Pancreas (tissue), 10 donors: Measurements from ENCODE around the gene OR6S1. TPM values are rescaled to one million over a fixed set of nuclear protein-coding genes. Genes with fewer than 3 reads are reported as not detected.

Source experiments
- ATAC-seq, 4 donors: fragments of 200-7000 bp; cut with Tn5 transposase; one replicate each; pipeline versions ENCODE4 v1.8.0 to v1.9.1; 2020; ENCODE audit warnings: mild to moderate bottlenecking in 4 of 4, moderate library complexity in 4 of 4
- DNase-seq, 6 donors: peaks; one replicate each; pipeline ENCODE4 v3.0.0-alpha.2; 2020
- FAIRE-seq: peaks from 2 replicates; lab custom pipeline; 2012; peaks lifted over from hg19 to GRCh38; lab: Jason Lieb, UNC
- H3K27ac ChIP-seq, 4 donors: fragments of 200-600 bp; sonication (generic); 1 replicate in 3 of 4; 2 replicates in 1 of 4; pipeline versions ENCODE4 v1.5.0 to v1.8.0; 2020
- H3K27me3 ChIP-seq, 4 donors: fragments of 200-600 bp; one replicate each; pipeline ENCODE4 v1.8.0; 2021
- H3K36me3 ChIP-seq, 3 donors: fragments of 200-600 bp; sonication (generic) in 1 of 3; one replicate each; pipeline versions ENCODE4 v1.5.0 to v1.8.0; 2020 to 2021
- H3K4me1 ChIP-seq, 3 donors: fragments of 200-600 bp; one replicate each; pipeline ENCODE4 v1.8.0; 2021
- H3K4me3 ChIP-seq, 4 donors: fragments of 200-600 bp; sonication (generic) in 2 of 4; one replicate each; pipeline versions ENCODE4 v1.5.0 to v1.8.0; 2020 to 2021
- H3K9me3 ChIP-seq, 4 donors: fragments of 200-600 bp; one replicate each; pipeline ENCODE4 v1.8.0; 2021
- CTCF ChIP-seq, 4 donors: fragments of 200-600 bp; sonication (generic) in 3 of 4; IDR thresholded peaks; one replicate each; pipeline versions ENCODE4 v1.5.0 to v1.8.0; 2021; ENCODE audit warnings: antibody characterized with exemption in 4 of 4
- WGBS, 2 donors: extraction: QIAGEN DNeasy Blood & Tissue Kit; methylation state at CpG; one replicate each; pipeline ENCODE4 v1.1.7; 2013; 5-methylcytosine and 5-hydroxymethylcytosine counted together
- intact Hi-C, 3 donors: fragments of 100-400 bp; cut with DNase I; formaldehyde crosslinking; loops; one replicate each; pipeline versions ENCODE4 v1.11.1 to v1.14.2; 2022
- polyA plus RNA-seq, 2 donors: library from polyadenylated mRNA; stranded (reverse); fragments of 200-250 nt; gene quantifications; one replicate each; pipeline ENCODE4 v1.2.3, GENCODE V29; 2013
- total RNA-seq, 6 donors: library from RNA; stranded (reverse); fragmentation: NEBNext Ultra II Directional in 4 of 6; extraction: Animal tissue kit (Norgen Biotek cat#: 25700) in 4 of 6; gene quantifications; one replicate each; pipeline versions ENCODE4 v1.2.1 to v1.2.4, GENCODE V29; 2021 to 2023
- donor health status: healthy with polysubstance abuse.
- donor health status: DM: no; HTN: no; CAD: no; lungs with moderate emphysema.
- donor health status: DM: no; HTN: no; CAD: no.
- donor health status: control.
- donor health status: control.
- donor health status: Bipolar disorder and iron deficiency.
- donor health status: DM: yes; HTN: yes; CAD: no.
- donor health status: DM: no; HTN: no; CAD: no.
- donor health status: DM: no; HTN: no; CAD: no.
- donor health status: DM: yes; HTN: yes; CAD: no.

OR6S1 gene
- total and polyA plus RNA-seq, 8 donors: not detected

DNA sequence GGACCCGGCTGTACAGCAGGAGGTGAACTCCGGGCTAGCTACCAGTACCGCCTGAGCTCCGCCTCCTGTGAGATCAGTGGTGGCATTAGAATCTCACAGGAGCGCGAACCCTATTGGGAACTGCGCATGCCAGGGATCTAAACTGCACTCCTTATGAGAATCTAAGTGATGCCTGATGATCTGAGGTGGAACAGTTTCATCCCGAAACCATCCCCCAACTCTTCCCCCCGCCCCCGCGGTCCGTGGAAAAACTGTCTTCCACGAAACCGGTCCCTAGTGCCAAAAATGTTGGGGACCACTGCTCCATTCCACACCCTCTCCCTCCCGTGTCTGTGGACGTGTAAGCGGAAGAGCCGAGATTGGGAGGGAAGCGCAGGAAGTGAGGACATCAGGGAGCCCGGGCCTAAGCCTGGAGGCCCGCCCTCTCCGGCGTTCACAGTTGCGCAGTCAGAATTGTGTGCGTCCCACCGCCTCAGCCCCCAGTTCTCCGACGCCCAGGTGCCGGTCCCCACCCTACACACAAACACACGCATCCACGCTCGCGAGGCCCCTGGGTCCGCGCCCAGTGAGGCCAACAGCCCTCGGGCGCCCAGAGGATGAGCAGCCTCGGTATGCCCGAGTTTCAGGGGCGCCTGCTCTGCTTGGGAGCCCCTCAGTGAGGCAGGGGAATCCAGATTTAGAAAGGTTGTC is 41.1 kb upstream of the OR6S1 start:
- 0 to 2% methylated on average over 40 of the region's 40 CpGs for WGBS, 2 donors
- no peak for TF ChIP-seq CTCF (IDR thresholded peaks at IDR 0.05)

DNA sequence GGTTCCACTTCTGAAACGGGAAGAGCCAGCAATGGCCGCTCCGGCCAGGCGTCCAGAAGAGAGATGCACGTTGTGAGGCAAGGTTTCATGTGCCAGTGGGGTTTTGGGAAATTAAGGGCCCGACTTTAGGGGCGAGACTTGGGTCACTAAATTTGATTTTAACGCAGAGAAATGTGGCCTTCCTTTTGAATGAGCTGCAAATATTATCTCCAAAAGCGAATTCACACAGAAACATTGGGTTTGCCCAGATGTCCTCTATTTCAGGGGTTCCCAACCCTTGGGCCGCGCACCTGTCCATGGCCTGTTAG is 40.6 kb upstream of the OR6S1 start:
- WGBS, 2 donors: 1% methylated on average over 11 of the region's 11 CpGs
- ATAC-seq (no peak), DNase-seq (no peak), FAIRE-seq (no peak)
- H3K27ac ChIP-seq: peak overlapping the region; percentile 96 to 99 (median 99)
- intact Hi-C loops: loop anchor here in 1 of 3 donors (10.0 kb wide), 1 partner anchor 67 kb away; no protein-coding TSS in a partner anchor
- H3K36me3 ChIP-seq: no peaks in the 10 kb centered on the region
- no peaks in the 10 kb centered on the region for H3K9me3 ChIP-seq
- H3K27me3 ChIP-seq: no peaks in the 10 kb centered on the region
- H3K4me1 ChIP-seq: peaks cover 10 to 24% (median 11%) of the 10 kb centered on the region in 3 donors
- TF ChIP-seq CTCF (IDR thresholded peaks at IDR 0.05): no peak
- H3K4me3 ChIP-seq: peak overlapping the region; percentile 54 to 65 (median 56)

More for the DNA sequence above, 41.1 kb upstream of the OR6S1 start:
- FAIRE-seq: no peak
- no peaks in the 10 kb centered on the region for H3K9me3 ChIP-seq
- peak overlapping the region; percentile 54 to 65 (median 56) for H3K4me3 ChIP-seq
- intact Hi-C loops: loop anchor here in 1 of 3 donors (10.0 kb wide), 1 partner anchor 68 kb away; no protein-coding TSS in a partner anchor
- peaks cover 10 to 29% (median 13%) of the 10 kb centered on the region in 3 donors for H3K4me1 ChIP-seq
- peak overlapping the region; percentile 96 to 99 (median 99) for H3K27ac ChIP-seq
- peak; percentile 64 to 78 (median 67) for ATAC-seq
- no peaks in the 10 kb centered on the region for H3K36me3 ChIP-seq
- DNase-seq: peak; percentile 81 to 90 (median 83)
- H3K27me3 ChIP-seq: no peaks in the 10 kb centered on the region

GRCh38 chr14:20681348-20682126 is 40.0 kb upstream of the OR6S1 start:
- H3K27me3 ChIP-seq: no peaks in the 10 kb centered on the region
- H3K4me3 ChIP-seq: peak overlapping the region; percentile 54 to 65 (median 56)
- intact Hi-C loops: loop anchor here in 1 of 3 donors (10.0 kb wide), 1 partner anchor 67 kb away; no protein-coding TSS in a partner anchor
- no peaks in the 10 kb centered on the region for H3K36me3 ChIP-seq
- H3K27ac ChIP-seq: peak overlapping the region; percentile 96 to 99 (median 99)
- TF ChIP-seq CTCF (IDR thresholded peaks at IDR 0.05): no peak
- WGBS, 2 donors: 0 to 1% methylated on average over 25 of the region's 25 CpGs
- ATAC-seq (peak; percentile 40 to 60 (median 48)), FAIRE-seq (no peak), DNase-seq (peak; percentile 77 to 95 (median 82))
- H3K9me3 ChIP-seq: no peaks in the 10 kb centered on the region
- peaks cover 7 to 19% (median 10%) of the 10 kb centered on the region in 3 donors for H3K4me1 ChIP-seq

- FAIRE-seq: no peak
- peak in 1 of 4 donors; percentile 7 for ATAC-seq
- Histone ChIP-seq H3K36me3 (no peaks in the 10 kb centered on the region), H3K27ac (peak overlapping the region; percentile 96 to 99 (median 99)), H3K27me3 (no peaks in the 10 kb centered on the region), H3K4me1 (peaks cover 7 to 13% (median 10%) of the 10 kb centered on the region in 3 donors), H3K4me3 (peak overlapping the region in 3 of 4 donors; percentile 54 to 65 (median 58)), H3K9me3 (no peaks in the 10 kb centered on the region)
- no peak for DNase-seq
- no peak for TF ChIP-seq CTCF (IDR thresholded peaks at IDR 0.05)
- intact Hi-C loops: loop anchor here in 1 of 3 donors (10.0 kb wide), 1 partner anchor 66 kb away; no protein-coding TSS in a partner anchor
- 9 to 11% methylated on average over 7 of the region's 7 CpGs for WGBS, 2 donors
These were observed 39.4 kb upstream of the OR6S1 start for GRCh38 chr14:20680843-20681347.
